Measurements from ENCODE around the gene BTRC.

DNA sequence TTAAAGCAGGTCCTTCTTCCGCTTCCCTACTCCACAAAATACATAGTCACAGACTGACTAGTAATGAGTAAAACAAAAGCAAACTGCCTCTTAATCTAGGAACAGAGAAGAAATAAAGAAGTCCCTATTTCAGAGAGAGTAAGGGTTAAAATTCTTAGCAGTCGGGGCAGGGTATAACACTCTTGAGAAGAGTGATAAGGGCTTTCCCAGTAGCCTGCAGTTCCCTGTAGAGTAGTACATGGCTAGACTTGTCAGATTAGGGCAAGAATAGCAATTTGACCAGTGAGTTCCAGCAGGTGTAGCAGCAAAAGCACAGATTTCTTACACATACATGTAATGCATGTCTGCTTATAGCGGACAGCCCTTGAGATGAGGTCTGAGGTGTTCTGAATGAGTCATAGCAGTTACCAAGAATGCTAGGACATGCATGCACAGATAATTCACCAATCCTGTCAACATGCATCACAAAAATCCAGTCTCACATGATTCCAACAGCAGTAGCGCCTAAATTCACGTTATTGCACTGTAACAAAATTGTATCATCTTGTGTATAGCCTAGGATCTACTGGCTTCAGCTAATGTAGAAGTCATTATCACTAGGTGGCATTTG lies 40.7 kb downstream of the BTRC start:
- TF ChIP-seq, protein P1, sequence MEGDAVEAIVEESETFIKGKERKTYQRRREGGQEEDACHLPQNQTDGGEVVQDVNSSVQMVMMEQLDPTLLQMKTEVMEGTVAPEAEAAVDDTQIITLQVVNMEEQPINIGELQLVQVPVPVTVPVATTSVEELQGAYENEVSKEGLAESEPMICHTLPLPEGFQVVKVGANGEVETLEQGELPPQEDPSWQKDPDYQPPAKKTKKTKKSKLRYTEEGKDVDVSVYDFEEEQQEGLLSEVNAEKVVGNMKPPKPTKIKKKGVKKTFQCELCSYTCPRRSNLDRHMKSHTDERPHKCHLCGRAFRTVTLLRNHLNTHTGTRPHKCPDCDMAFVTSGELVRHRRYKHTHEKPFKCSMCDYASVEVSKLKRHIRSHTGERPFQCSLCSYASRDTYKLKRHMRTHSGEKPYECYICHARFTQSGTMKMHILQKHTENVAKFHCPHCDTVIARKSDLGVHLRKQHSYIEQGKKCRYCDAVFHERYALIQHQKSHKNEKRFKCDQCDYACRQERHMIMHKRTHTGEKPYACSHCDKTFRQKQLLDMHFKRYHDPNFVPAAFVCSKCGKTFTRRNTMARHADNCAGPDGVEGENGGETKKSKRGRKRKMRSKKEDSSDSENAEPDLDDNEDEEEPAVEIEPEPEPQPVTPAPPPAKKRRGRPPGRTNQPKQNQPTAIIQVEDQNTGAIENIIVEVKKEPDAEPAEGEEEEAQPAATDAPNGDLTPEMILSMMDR (IDR thresholded peaks at IDR 0.05): no peak
- no peak for TF ChIP-seq POLR2A (IDR thresholded peaks at IDR 0.05)
